K562 (cell line): Measurements from ENCODE around the gene ANKS4B.

Experiments
- EP400 ChIP-seq: fragments of 450-650 bp; IDR thresholded peaks from 2 replicates; pipeline ENCODE4 v1.6.1; 2017; ENCODE audit warnings: antibody characterized with exemption, mild to moderate bottlenecking, moderate library complexity
- HDAC6 ChIP-seq: IDR thresholded peaks from 2 replicates; pipeline ENCODE4 v1.6.1; 2012; ENCODE audit warnings: low read depth, mild to moderate bottlenecking, control low read depth, inconsistent platforms, low read length, moderate library complexity
- MAFK ChIP-seq: IDR thresholded peaks from 2 replicates; pipeline ENCODE4 v1.6.1; 2011; ENCODE audit warnings: low read length, improper control_type of control experiment
- TF ChIP-seq, protein P1 (sequence below): sonication (generic); formaldehyde crosslinking; IDR thresholded peaks from 2 replicates; pipeline ENCODE4 v1.8.1; 2023; ENCODE audit warnings: mild to moderate bottlenecking, missing genetic modification reagents
- TF ChIP-seq, protein P2 (sequence below): sonication (generic); formaldehyde crosslinking; IDR thresholded peaks from 2 replicates; pipeline ENCODE4 v1.8.0; 2023; ENCODE audit warnings: mild to moderate bottlenecking, missing genetic modification reagents

DNA sequence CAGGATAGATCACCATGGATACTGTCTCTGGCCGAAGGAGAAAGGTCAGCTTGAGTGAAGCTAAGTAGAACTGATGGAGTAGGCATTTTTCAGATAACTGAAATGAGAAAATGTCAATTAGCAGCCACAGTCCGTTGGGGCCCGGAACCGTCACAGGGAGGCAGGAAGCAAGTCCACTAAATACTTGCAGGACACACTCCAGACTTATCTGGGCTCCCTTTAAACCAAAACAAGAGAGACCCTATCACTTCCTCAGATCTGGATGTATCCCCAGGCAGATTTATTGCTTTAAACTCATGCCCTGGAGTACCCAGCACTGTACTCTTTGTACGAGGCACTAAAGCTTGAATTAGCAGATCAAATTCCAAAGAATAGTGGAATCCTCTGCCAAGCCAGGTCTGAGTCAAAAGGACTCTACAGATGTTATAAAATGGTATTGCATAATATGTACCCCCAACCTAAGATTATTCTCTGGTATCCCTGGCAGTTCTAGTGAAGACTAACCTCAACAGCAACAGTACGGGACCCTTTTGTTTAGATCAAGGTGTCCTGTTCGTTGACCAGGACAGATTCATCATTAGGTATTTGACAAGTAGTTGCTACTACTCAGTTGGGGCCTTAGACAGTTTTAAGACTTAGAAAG lies 30.2 kb upstream of the ANKS4B start:
- TF ChIP-seq, protein P1, sequence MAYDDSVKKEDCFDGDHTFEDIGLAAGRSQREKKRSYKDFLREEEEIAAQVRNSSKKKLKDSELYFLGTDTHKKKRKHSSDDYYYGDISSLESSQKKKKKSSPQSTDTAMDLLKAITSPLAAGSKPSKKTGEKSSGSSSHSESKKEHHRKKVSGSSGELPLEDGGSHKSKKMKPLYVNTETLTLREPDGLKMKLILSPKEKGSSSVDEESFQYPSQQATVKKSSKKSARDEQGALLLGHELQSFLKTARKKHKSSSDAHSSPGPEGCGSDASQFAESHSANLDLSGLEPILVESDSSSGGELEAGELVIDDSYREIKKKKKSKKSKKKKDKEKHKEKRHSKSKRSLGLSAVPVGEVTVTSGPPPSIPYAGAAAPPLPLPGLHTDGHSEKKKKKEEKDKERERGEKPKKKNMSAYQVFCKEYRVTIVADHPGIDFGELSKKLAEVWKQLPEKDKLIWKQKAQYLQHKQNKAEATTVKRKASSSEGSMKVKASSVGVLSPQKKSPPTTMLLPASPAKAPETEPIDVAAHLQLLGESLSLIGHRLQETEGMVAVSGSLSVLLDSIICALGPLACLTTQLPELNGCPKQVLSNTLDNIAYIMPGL, result no peak
- no peak for TF ChIP-seq EP400
- TF ChIP-seq, protein P2, sequence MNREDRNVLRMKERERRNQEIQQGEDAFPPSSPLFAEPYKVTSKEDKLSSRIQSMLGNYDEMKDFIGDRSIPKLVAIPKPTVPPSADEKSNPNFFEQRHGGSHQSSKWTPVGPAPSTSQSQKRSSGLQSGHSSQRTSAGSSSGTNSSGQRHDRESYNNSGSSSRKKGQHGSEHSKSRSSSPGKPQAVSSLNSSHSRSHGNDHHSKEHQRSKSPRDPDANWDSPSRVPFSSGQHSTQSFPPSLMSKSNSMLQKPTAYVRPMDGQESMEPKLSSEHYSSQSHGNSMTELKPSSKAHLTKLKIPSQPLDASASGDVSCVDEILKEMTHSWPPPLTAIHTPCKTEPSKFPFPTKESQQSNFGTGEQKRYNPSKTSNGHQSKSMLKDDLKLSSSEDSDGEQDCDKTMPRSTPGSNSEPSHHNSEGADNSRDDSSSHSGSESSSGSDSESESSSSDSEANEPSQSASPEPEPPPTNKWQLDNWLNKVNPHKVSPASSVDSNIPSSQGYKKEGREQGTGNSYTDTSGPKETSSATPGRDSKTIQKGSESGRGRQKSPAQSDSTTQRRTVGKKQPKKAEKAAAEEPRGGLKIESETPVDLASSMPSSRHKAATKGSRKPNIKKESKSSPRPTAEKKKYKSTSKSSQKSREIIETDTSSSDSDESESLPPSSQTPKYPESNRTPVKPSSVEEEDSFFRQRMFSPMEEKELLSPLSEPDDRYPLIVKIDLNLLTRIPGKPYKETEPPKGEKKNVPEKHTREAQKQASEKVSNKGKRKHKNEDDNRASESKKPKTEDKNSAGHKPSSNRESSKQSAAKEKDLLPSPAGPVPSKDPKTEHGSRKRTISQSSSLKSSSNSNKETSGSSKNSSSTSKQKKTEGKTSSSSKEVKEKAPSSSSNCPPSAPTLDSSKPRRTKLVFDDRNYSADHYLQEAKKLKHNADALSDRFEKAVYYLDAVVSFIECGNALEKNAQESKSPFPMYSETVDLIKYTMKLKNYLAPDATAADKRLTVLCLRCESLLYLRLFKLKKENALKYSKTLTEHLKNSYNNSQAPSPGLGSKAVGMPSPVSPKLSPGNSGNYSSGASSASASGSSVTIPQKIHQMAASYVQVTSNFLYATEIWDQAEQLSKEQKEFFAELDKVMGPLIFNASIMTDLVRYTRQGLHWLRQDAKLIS, result no peak
- TF ChIP-seq HDAC6, result no peak
- no peak for TF ChIP-seq MAFK
